Thoracic aorta (tissue), 2 donors: ENCODE results near the gene LCMT1. TPM values are rescaled to one million over a fixed set of nuclear protein-coding genes. Genes with fewer than 3 reads are reported as not detected.
"Not testable (repeated sequence)": the region's sequence is repeated elsewhere in the genome, so short reads cannot be mapped to it uniquely, and the experiment has no call there.

Source experiments
- ATAC-seq: fragments of 150-250 bp; one replicate; pipeline ENCODE4 v1.8.0; 2017; ENCODE audit warnings: low read depth; ENCODE audit not compliant: insufficient number of reproducible peaks, low FRiP score
- DNase-seq: peaks from one replicate; pipeline ENCODE4 v3.0.0-alpha.2; 2020; ENCODE audit warnings: low spot score
- H3K27ac ChIP-seq, 2 donors: fragments of 200-600 bp; sonication (generic); 1 replicate in 1 of 2; 2 replicates in 1 of 2; pipeline ENCODE4 v1.5.1; 2016; ENCODE audit warnings: mild to moderate bottlenecking in 2 of 2, moderate library complexity in 2 of 2
- H3K27me3 ChIP-seq: fragments of 200-600 bp; sonication (generic); replicated peaks from 2 replicates; pipeline ENCODE4 v1.6.0; 2016; ENCODE audit warnings: mild to moderate bottlenecking; ENCODE audit not compliant: insufficient read depth
- H3K36me3 ChIP-seq: fragments of 200-600 bp; sonication (generic); one replicate; pipeline ENCODE4 v1.5.1; 2016
- H3K4me1 ChIP-seq, 2 donors: fragments of 200-600 bp; sonication (generic); 1 replicate in 1 of 2; 2 replicates in 1 of 2; pipeline versions ENCODE4 v1.5.1 to v1.6.0; 2016; ENCODE audit warnings: low read depth in 2 of 2, mild to moderate bottlenecking in 1 of 2; ENCODE audit not compliant: control insufficient read depth in 1 of 2
- H3K4me3 ChIP-seq: fragments of 200-600 bp; sonication (generic); 2 replicates; pipeline ENCODE4 v1.5.1; 2016; ENCODE audit warnings: mild to moderate bottlenecking
- H3K9me3 ChIP-seq: fragments of 200-600 bp; sonication (generic); 2 replicates; pipeline ENCODE4 v1.5.1; 2016
- CTCF ChIP-seq: fragments of 200-600 bp; sonication (generic); IDR thresholded peaks from one replicate; pipeline ENCODE4 v1.5.1; 2019; ENCODE audit warnings: antibody characterized with exemption
- total RNA-seq, 2 donors: library from RNA; depleted of rRNA; stranded (reverse); fragments of >200 nt; gene quantifications; one replicate each; pipeline versions ENCODE4 v1.1.0 to v1.2.3, GENCODE V29; 2016

The LCMT1 gene
- total RNA-seq, 2 donors from 2014 or later: 31.0 to 42.5 TPM

DNA sequence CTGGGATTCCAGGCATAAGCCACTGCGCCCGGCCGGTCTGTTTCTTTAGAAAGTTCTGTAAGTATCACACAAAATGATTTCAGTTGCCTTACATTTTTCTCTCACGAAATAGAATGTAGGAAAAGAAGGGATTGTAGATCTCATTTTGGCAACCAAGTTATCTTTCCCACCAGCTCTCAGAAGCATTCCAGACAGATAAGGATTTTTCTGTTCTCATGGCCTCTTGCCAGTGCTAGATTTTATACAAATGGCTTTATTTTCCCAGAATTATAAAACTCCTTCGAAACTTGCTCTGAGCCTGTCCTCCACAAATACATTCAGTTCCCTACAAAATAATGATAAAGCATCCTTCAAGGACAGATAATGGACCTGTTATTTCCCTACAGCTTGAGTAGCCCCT is 46.9 kb downstream of the LCMT1 start:
- no peak overlapping the region for H3K27ac ChIP-seq
- no peak for TF ChIP-seq CTCF
- H3K27me3 ChIP-seq: no peaks in the 10 kb centered on the region
- no peak overlapping the region for H3K4me3 ChIP-seq
- ATAC-seq (no peak), DNase-seq (no peak)
- H3K9me3 ChIP-seq: no peaks in the 10 kb centered on the region
- no peaks in the 10 kb centered on the region for H3K4me1 ChIP-seq
- H3K36me3 ChIP-seq: peaks cover 27% of the 10 kb centered on the region

DNA sequence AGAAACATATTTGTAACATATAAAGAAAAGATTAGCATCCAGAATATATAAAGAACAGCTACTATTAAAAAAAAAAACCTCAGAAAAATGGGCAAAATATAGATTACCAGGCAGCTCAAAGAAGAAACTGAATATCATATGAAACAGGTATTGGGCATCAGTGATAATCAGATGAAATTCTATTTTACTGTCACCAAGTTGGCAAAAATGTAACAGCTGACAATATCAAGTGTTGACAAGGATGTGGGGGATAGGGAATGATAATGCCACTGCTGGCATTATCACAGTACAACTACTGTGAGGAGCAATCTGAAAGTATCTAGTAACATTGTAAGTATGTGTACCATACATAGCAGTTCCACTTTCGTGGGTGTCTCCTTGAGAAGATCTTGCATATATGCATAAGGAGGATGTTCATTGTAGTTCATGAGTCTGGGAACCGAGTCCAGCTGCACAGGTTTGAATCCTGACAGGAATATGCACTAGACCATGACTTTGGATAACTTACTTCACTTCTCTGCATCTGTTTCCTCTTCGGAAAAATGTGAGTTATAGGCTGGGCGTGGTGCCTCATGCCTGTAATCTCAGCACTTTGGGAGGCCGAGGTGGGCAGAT is 50.3 kb downstream of the LCMT1 start:
- no peaks in the 10 kb centered on the region for H3K4me1 ChIP-seq
- no peak overlapping the region for H3K4me3 ChIP-seq
- no peak for TF ChIP-seq CTCF
- DNase-seq: no peak
- no peaks in the 10 kb centered on the region for H3K27me3 ChIP-seq
- no peak overlapping the region for H3K27ac ChIP-seq
- no peaks in the 10 kb centered on the region for H3K9me3 ChIP-seq
- no peak for ATAC-seq
- peaks cover 44% of the 10 kb centered on the region for H3K36me3 ChIP-seq

GRCh38 chr16:25163683-25164082 is 52.1 kb downstream of the LCMT1 start:
- Histone ChIP-seq H3K9me3 (no peaks in the 10 kb centered on the region), H3K36me3 (peaks cover 53% of the 10 kb centered on the region), H3K27me3 (no peaks in the 10 kb centered on the region), H3K27ac (no peak overlapping the region), H3K4me1 (no peaks in the 10 kb centered on the region), H3K4me3 (no peak overlapping the region)
- ATAC-seq: no peak
- no peak for TF ChIP-seq CTCF
- no peak for DNase-seq

DNA sequence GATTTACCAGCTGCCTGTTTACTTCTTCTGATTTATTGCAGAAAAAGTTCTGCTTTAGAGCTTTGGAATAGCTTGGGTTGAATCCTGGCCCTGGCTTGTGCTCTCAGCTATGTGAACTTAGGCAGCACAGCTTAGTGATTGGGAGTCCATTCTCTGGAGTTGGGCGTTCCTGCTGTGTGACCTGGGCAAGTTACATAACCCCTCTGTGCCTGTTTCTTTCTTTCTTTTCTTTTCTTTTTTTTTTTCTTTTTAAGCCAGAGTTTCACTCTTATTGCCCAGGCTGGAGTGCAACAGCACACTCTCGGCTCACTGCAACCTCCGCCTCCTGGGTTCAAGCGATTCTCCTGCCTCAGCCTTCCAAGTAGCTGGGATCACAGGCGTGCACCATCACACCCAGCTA is 53.7 kb downstream of the LCMT1 start:
- Histone ChIP-seq H3K27ac (no peak overlapping the region), H3K9me3 (no peaks in the 10 kb centered on the region), H3K4me1 (no peaks in the 10 kb centered on the region), H3K27me3 (no peaks in the 10 kb centered on the region), H3K4me3 (no peak overlapping the region), H3K36me3 (peaks cover 59% of the 10 kb centered on the region)
- no peak for TF ChIP-seq CTCF
- DNase-seq (no peak), ATAC-seq (no peak)

GRCh38 chr16:25167920-25168319 is 56.4 kb downstream of the LCMT1 start:
- not testable (repeated sequence) for H3K27me3 ChIP-seq, H3K9me3 ChIP-seq, H3K4me3 ChIP-seq, ATAC-seq, DNase-seq, H3K4me1 ChIP-seq, H3K27ac ChIP-seq
- peaks cover 58% of the 10 kb centered on the region for H3K36me3 ChIP-seq

- Histone ChIP-seq H3K4me3 (no peak overlapping the region), H3K4me1 (no peaks in the 10 kb centered on the region), H3K27ac (no peak overlapping the region), H3K27me3 (no peaks in the 10 kb centered on the region), H3K9me3 (no peaks in the 10 kb centered on the region), H3K36me3 (peaks cover 49% of the 10 kb centered on the region)
- no peak for TF ChIP-seq CTCF
- no peak for DNase-seq
- ATAC-seq: no peak
Measured at GRCh38 chr16:25171390-25171789, 59.8 kb downstream of the LCMT1 start.
